ENCODE measurements around the gene FCN1. TPM values are rescaled to one million over a fixed set of nuclear protein-coding genes. Genes with fewer than 3 reads are reported as not detected.

The FCN1 gene
- total RNA-seq, 1 experiment from 2014 or later = not detected

Small RNA genes lying within 50 kb of the gene (small RNA-seq; reads per million reads assigned to genes)
- gene AL603650.1 = not detected

Other genes with a start within 250 kb of the FCN1 start
- not detected in 2 replicates for gene FCN2, start 37.1 kb downstream of the FCN1 start, total RNA-seq (2014; rRNA removed; shearing (Covaris generic))
- gene OLFM1, start 169.8 kb upstream of the FCN1 start, total RNA-seq (2014; rRNA removed; shearing (Covaris generic)) = not detected in 2 replicates

Measured in HT-29 (cell line).